ENCODE measurements around the gene SLC9B1. TPM values are rescaled to one million over a fixed set of nuclear protein-coding genes. Genes with fewer than 3 reads are reported as not detected.

The SLC9B1 gene
- total RNA-seq, 1 donor from 2014 or later = 1.1 TPM

DNA sequence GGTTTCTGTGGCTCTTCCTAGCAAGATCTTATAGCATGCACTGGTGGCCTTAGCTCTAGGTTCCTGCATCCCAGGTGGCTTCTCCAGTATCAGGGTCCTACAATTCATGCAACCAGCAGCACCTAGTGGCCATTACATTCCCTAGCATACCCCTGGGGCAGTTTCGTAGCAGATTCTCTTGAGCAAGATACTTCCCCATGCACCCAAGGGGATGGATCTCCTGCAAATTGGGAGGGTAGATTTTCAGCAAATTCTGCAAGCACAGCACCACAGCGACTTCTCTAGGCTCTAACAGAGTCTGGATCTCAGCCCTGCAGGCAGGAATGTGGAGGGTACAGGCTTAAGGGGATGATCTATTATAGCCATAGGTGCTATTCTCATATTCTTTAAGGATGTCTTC lies 13.1 kb upstream of the SLC9B1 start:
- H3K27ac Mint-ChIP-seq (ENCODE audit: unreplicated experiment) = no peak overlapping the region
- TF ChIP-seq, protein P1, sequence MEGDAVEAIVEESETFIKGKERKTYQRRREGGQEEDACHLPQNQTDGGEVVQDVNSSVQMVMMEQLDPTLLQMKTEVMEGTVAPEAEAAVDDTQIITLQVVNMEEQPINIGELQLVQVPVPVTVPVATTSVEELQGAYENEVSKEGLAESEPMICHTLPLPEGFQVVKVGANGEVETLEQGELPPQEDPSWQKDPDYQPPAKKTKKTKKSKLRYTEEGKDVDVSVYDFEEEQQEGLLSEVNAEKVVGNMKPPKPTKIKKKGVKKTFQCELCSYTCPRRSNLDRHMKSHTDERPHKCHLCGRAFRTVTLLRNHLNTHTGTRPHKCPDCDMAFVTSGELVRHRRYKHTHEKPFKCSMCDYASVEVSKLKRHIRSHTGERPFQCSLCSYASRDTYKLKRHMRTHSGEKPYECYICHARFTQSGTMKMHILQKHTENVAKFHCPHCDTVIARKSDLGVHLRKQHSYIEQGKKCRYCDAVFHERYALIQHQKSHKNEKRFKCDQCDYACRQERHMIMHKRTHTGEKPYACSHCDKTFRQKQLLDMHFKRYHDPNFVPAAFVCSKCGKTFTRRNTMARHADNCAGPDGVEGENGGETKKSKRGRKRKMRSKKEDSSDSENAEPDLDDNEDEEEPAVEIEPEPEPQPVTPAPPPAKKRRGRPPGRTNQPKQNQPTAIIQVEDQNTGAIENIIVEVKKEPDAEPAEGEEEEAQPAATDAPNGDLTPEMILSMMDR (IDR thresholded peaks at IDR 0.05) = peak; percentile 58
- no peak for DNase-seq (ENCODE audit: low spot score)

DNA sequence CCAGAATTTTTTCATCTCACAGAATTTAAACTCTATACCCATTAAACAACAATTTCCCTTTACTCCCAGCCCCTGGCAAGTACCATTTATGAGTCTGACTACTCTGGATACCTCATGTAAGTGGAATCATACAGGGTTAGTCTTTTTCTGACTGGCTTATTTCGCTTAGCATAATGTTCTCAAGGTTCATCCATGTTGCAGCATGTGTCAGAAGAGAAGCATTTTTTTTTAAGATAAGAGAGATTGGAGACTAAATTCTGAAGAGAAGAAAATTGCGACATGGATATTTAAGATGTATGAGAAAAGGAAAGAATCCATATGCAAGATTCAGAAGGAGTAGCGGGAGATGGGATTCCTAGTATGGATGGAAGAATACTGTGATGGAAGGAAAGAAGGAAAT lies 11.3 kb upstream of the SLC9B1 start:
- no peaks in the 10 kb centered on the region for H3K4me1 Mint-ChIP-seq (ENCODE audit: low read depth)
- no peak for DNase-seq (ENCODE audit: low spot score)
- no peaks in the 10 kb centered on the region for H3K27me3 Mint-ChIP-seq (ENCODE audit: low read depth)
- H3K9me3 Mint-ChIP-seq (ENCODE audit: low read depth) = peaks cover 16% of the 10 kb centered on the region
- TF ChIP-seq, protein P1 (IDR thresholded peaks at IDR 0.05) = no peak
- no peak overlapping the region for H3K27ac Mint-ChIP-seq (ENCODE audit: unreplicated experiment)
- H3K4me3 Mint-ChIP-seq (ENCODE audit: unreplicated experiment) = no peak overlapping the region
- peaks cover 21% of the 10 kb centered on the region for H3K36me3 Mint-ChIP-seq (ENCODE audit: low read depth)

More for the DNA sequence above, 13.1 kb upstream of the SLC9B1 start:
- no peaks in the 10 kb centered on the region for H3K27me3 Mint-ChIP-seq (ENCODE audit: low read depth)
- no peak overlapping the region for H3K4me3 Mint-ChIP-seq (ENCODE audit: unreplicated experiment)
- no peaks in the 10 kb centered on the region for H3K4me1 Mint-ChIP-seq (ENCODE audit: low read depth)
- peaks cover 22% of the 10 kb centered on the region for H3K9me3 Mint-ChIP-seq (ENCODE audit: low read depth)
- peaks cover 24% of the 10 kb centered on the region for H3K36me3 Mint-ChIP-seq (ENCODE audit: low read depth)

DNA sequence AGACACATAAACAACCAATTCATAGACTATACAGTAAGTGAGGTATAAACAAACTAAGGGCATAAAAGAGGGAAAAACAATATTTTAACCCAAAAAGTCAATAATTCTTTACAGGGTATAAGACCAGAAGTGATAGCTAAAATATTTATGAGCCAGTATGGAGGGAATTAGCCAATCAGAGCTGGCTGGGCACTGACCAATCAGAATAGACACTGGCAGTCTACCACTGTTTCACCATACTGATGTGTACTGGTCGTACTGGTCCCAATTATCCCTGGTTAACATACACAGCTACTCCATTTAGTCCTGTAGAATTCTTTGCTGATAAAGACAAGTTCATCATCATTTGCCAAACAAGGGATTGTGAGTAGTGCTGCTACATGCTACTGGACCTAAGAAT lies 9.8 kb upstream of the SLC9B1 start:
- Mint-ChIP-seq H3K4me1 (ENCODE audit: low read depth) (no peaks in the 10 kb centered on the region), H3K9me3 (ENCODE audit: low read depth) (peaks cover 7% of the 10 kb centered on the region), H3K4me3 (ENCODE audit: unreplicated experiment) (no peak overlapping the region), H3K36me3 (ENCODE audit: low read depth) (peaks cover 15% of the 10 kb centered on the region), H3K27me3 (ENCODE audit: low read depth) (no peaks in the 10 kb centered on the region), H3K27ac (ENCODE audit: unreplicated experiment) (no peak overlapping the region)
- no peak for DNase-seq (ENCODE audit: low spot score)
- TF ChIP-seq, protein P1 (IDR thresholded peaks at IDR 0.05) = no peak

DNA sequence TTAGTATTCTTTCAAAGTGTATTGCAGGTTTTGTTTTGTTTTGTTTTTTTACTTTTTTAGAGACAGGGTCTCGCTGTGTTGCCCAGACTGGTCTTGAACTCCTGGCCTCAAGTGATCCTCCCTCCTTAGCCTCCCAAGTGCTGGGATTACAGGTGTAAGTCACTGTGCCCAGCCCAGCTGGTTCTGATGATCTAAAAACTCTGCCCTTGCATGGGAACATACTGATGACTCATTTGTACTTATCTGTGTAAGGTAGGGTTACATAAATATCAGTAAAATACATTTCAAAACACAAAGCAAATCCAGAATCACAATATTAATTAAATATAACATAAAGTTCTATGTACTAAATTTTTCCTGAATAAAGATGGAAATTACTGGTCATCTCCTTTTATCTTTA lies 7.4 kb upstream of the SLC9B1 start:
- H3K4me3 Mint-ChIP-seq (ENCODE audit: unreplicated experiment) = no peak overlapping the region
- no peaks in the 10 kb centered on the region for H3K4me1 Mint-ChIP-seq (ENCODE audit: low read depth)
- H3K9me3 Mint-ChIP-seq (ENCODE audit: low read depth) = no peaks in the 10 kb centered on the region
- H3K27ac Mint-ChIP-seq (ENCODE audit: unreplicated experiment) = no peak overlapping the region
- H3K36me3 Mint-ChIP-seq (ENCODE audit: low read depth) = peaks cover 17% of the 10 kb centered on the region
- DNase-seq (ENCODE audit: low spot score) = no peak
- TF ChIP-seq, protein P1 (IDR thresholded peaks at IDR 0.05) = no peak
- no peaks in the 10 kb centered on the region for H3K27me3 Mint-ChIP-seq (ENCODE audit: low read depth)

DNA sequence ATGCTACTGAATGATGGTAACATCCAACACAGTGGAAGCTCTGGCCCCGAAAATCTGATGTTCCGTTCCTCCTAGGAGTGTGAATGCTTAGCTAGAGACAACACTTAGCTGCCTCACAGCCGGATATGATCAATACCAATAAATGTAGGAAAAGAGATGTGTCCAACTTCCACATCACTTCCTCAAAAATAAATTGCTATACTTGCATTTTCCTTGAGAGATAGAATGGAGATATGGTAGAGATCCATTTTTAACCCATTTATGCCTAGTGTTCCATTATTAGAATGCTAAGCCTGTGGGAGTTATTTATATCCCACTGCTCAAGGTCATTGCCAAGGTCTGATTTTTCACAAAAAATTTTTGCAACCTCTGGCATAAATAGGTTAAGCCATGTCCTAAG lies 5.5 kb upstream of the SLC9B1 start:
- H3K27me3 Mint-ChIP-seq (ENCODE audit: low read depth) = no peaks in the 10 kb centered on the region
- H3K4me1 Mint-ChIP-seq (ENCODE audit: low read depth) = peaks cover 4% of the 10 kb centered on the region
- H3K36me3 Mint-ChIP-seq (ENCODE audit: low read depth) = peaks cover 12% of the 10 kb centered on the region
- no peak for DNase-seq (ENCODE audit: low spot score)
- H3K27ac Mint-ChIP-seq (ENCODE audit: unreplicated experiment) = no peak overlapping the region
- no peaks in the 10 kb centered on the region for H3K9me3 Mint-ChIP-seq (ENCODE audit: low read depth)
- TF ChIP-seq, protein P1 (IDR thresholded peaks at IDR 0.05) = no peak
- no peak overlapping the region for H3K4me3 Mint-ChIP-seq (ENCODE audit: unreplicated experiment)
